GM12878 (cell line): ENCODE results near the gene RAB44. TPM values are rescaled to one million over a fixed set of nuclear protein-coding genes. Genes with fewer than 3 reads are reported as not detected.

ENCODE experiments used
- ATAC-seq: fragments of 200-7000 bp; cut with Tn5 transposase; 3 replicates; pipeline ENCODE4 v1.9.1; 2020; ENCODE audit warnings: mild to moderate bottlenecking, moderate library complexity
- BruUV-seq: library from RNA; stranded (reverse); fragments of 400-500 nt; replicated peaks from 2 replicates; lab custom pipeline; 2021; lab: Mats Ljungman, UMichigan
- CTCF ChIA-PET: fragments of 300-600 bp; sonication (Branson Sonifier 250); formaldehyde crosslinking; extraction: SDS; loops from one replicate; lab custom pipeline; 2021; ENCODE audit warnings: inconsistent platforms; lab: Yijun Ruan, JAX
- POLR2A ChIA-PET: fragments of 350-600 bp; formaldehyde crosslinking; extraction: SDS; loops from one replicate; lab custom pipeline; 2021; ENCODE audit warnings: inconsistent platforms; lab: Charles Lee
- RAD21 ChIA-PET: fragments of 300-600 bp; sonication (Branson Sonifier 250); formaldehyde crosslinking; loops from one replicate; lab custom pipeline; 2023; ENCODE audit warnings: antibody characterized with exemption; ENCODE audit not compliant: unreplicated experiment; lab: Charles Lee
- SMC1A ChIA-PET: fragments of 300-600 bp; sonication (Branson Sonifier 250); formaldehyde crosslinking; loops from one replicate; lab custom pipeline; 2023; ENCODE audit not compliant: unreplicated experiment, uncharacterized antibody; lab: Charles Lee
- DNase-seq: peaks from one replicate; pipeline ENCODE4 v3.0.0-alpha.2; 2011; ENCODE audit warnings: low read depth, low spot score
- FAIRE-seq: peaks from 3 replicates; lab custom pipeline; 2011; peaks lifted over from hg19 to GRCh38; lab: Jason Lieb, UNC
- H2AFZ ChIP-seq: 2 replicates; pipeline ENCODE4 v1.6.0; 2011; ENCODE audit warnings: low read depth, low read length, control low read depth; ENCODE audit not compliant: control insufficient read depth
- H3K27ac ChIP-seq: 2 replicates; pipeline ENCODE4 v1.5.1; 2011; ENCODE audit warnings: control low read depth; ENCODE audit not compliant: control insufficient read depth, insufficient read depth
- H3K27me3 ChIP-seq, 2 experiments: replicated peaks in 1 of 2; 2 replicates each; pipeline versions ENCODE4 v1.6.0 to v1.6.1; 2011; ENCODE audit warnings: low read length in 1 of 2; ENCODE audit not compliant: control insufficient read depth in 2 of 2, insufficient read depth in 2 of 2
- H3K36me3 ChIP-seq, 2 experiments: 2 replicates each; pipeline ENCODE4 v1.5.1; 2011; ENCODE audit warnings: low read length in 1 of 2; ENCODE audit not compliant: control insufficient read depth in 2 of 2, insufficient read depth in 2 of 2
- H3K4me1 ChIP-seq: 2 replicates; pipeline ENCODE4 v1.6.1; 2011; ENCODE audit warnings: mild to moderate bottlenecking, low read length, moderate library complexity, mixed read lengths; ENCODE audit not compliant: control insufficient read depth, insufficient read depth
- H3K4me2 ChIP-seq: 2 replicates; pipeline ENCODE4 v1.6.0; 2011; ENCODE audit warnings: control low read depth; ENCODE audit not compliant: control insufficient read depth, insufficient read depth
- H3K4me3 ChIP-seq: fragments of 200-600 bp; sonication (generic); 2 replicates; pipeline ENCODE4 v1.5.1; 2016
- H3K79me2 ChIP-seq: 2 replicates; pipeline ENCODE4 v1.6.0; 2011; ENCODE audit warnings: low read length; ENCODE audit not compliant: control insufficient read depth, insufficient read depth
- H3K9ac ChIP-seq: 2 replicates; pipeline ENCODE4 v1.8.0; 2011; ENCODE audit warnings: low read length, control low read depth, mixed read lengths; ENCODE audit not compliant: control insufficient read depth, insufficient read depth
- H3K9me3 ChIP-seq: replicated peaks from 3 replicates; pipeline ENCODE4 v1.5.1; 2011; ENCODE audit warnings: mild to moderate bottlenecking, low read length; ENCODE audit not compliant: control insufficient read depth, insufficient read depth
- H4K20me1 ChIP-seq: 2 replicates; pipeline ENCODE4 v1.6.0; 2011; ENCODE audit not compliant: control insufficient read depth, insufficient read depth
- BCL3 ChIP-seq: IDR thresholded peaks from 2 replicates; pipeline ENCODE4 v1.6.1; 2011; ENCODE audit warnings: borderline replicate concordance, low read depth, mild to moderate bottlenecking, moderate library complexity, low read length; ENCODE audit not compliant: insufficient read depth, poor library complexity, severe bottlenecking
- CHD4 ChIP-seq: fragments of 200-600 bp; sonication (generic); IDR thresholded peaks from 2 replicates; pipeline ENCODE4 v1.6.1; 2016; ENCODE audit warnings: mild to moderate bottlenecking
- GABPA ChIP-seq: IDR thresholded peaks from 2 replicates; pipeline ENCODE4 v1.6.1; 2014; ENCODE audit warnings: antibody characterized with exemption, low read depth, mild to moderate bottlenecking, inconsistent platforms
- IKZF1 ChIP-seq: fragments of 450-650 bp; conservative IDR thresholded peaks from 2 replicates; pipeline ENCODE4 v1.6.1; 2017; ENCODE audit warnings: antibody characterized with exemption, mild to moderate bottlenecking
- IRF3 ChIP-seq: fragments of 450-650 bp; IDR thresholded peaks from 2 replicates; pipeline ENCODE4 v1.6.1; 2014; ENCODE audit warnings: mild to moderate bottlenecking
- MEF2A ChIP-seq: IDR thresholded peaks from 2 replicates; pipeline ENCODE4 v1.6.1; 2011; ENCODE audit warnings: low read depth, mild to moderate bottlenecking, low read length, moderate library complexity; ENCODE audit not compliant: insufficient read depth
- MEF2B ChIP-seq: fragments of 450-650 bp; IDR thresholded peaks from 2 replicates; pipeline ENCODE4 v1.6.1; 2018; ENCODE audit warnings: mild to moderate bottlenecking, moderate library complexity; ENCODE audit not compliant: partially characterized antibody, poor library complexity, severe bottlenecking
- PAX8 ChIP-seq: fragments of 450-650 bp; IDR thresholded peaks from 2 replicates; pipeline ENCODE4 v1.6.1; 2017; ENCODE audit warnings: mild to moderate bottlenecking, moderate library complexity
- PKNOX1 ChIP-seq: fragments of 450-650 bp; IDR thresholded peaks from 2 replicates; pipeline ENCODE4 v1.6.1; 2016; ENCODE audit warnings: mild to moderate bottlenecking
- RUNX3 ChIP-seq: IDR thresholded peaks from 2 replicates; pipeline ENCODE4 v1.6.1; 2012; ENCODE audit warnings: low read length, inconsistent platforms
- SREBF1 ChIP-seq: IDR thresholded peaks from 2 replicates; pipeline ENCODE4 v1.6.1; 2012; ENCODE audit warnings: mild to moderate bottlenecking, low read length
- SRF ChIP-seq, 2 experiments: IDR thresholded peaks; 2 replicates each; pipeline ENCODE4 v1.6.1; 2011; ENCODE audit warnings: low read depth in 2 of 2, low read length in 2 of 2, mild to moderate bottlenecking in 1 of 2, moderate library complexity in 1 of 2
- TCF7 ChIP-seq: IDR thresholded peaks from 2 replicates; pipeline ENCODE4 v1.6.1; 2014; ENCODE audit warnings: antibody characterized with exemption, borderline replicate concordance
- WGBS: methylation state at CpG from one replicate; pipeline ENCODE4 v1.1.6; 2016; ENCODE audit warnings: low lambda C conversion rate; ENCODE audit not compliant: insufficient replicate concordance, insufficient coverage; ENCODE audit errors: missing lambda C conversion rate; 5-methylcytosine and 5-hydroxymethylcytosine counted together
- in situ Hi-C: fragments of 300-500 bp; cut with MboI; formaldehyde crosslinking; loops from 9 replicates; pipeline ENCODE4 v1.14.3; 2018; ENCODE audit warnings: mixed read lengths
- intact Hi-C: fragments of 100-400 bp; cut with micrococcal nuclease; formaldehyde crosslinking; loops from one replicate; pipeline ENCODE4 v1.14.2; 2022; ENCODE audit not compliant: unreplicated experiment
- polyA plus RNA-seq, 11 experiments: library from polyadenylated mRNA; depleted of rRNA in 4 of 11; unstranded in 6 of 11; stranded (reverse) in 5 of 11; fragments of >200 nt; fragmentation: Nextera tagmentation in 4 of 11; fragmentation: Illumina TruSeq in 1 of 11; extraction: Ambion mirVana in 4 of 11; extraction: Trizol in 1 of 11; gene quantifications; 1 replicate in 1 of 11; 2 replicates in 10 of 11; pipeline versions ENCODE4 v1.2.1 to v1.2.3, GENCODE V29; 2011 to 2016; ENCODE audit warnings: inconsistent platforms in 2 of 11, missing spikeins in 2 of 11, low read depth in 1 of 11
- total RNA-seq, 4 experiments: library from RNA; depleted of rRNA in 3 of 4; stranded (reverse); fragments of >200 nt in 3 of 4; fragmentation: Illumina TruSeq in 1 of 4; extraction: Trizol in 1 of 4; gene quantifications; 2 replicates each; pipeline versions ENCODE4 v1.2.1 to v1.2.3, GENCODE V29; 2013 to 2021

RAB44 gene
- total and polyA plus RNA-seq, 10 of the 15 experiments (the other 5 are each of a cell fraction or from before 2014, with no cell fraction given) = 0.01 to 0.08 (median 0.05) TPM; not detected in 2

GRCh38 chr6:36662827-36663256, 34.8 kb upstream of the RAB44 start:
- 42% methylated on average over 6 of the region's 6 CpGs for WGBS
- FAIRE-seq = no peak
- in situ Hi-C loops (no loop called here), intact Hi-C loops (loop anchor here (2.0 kb wide), 1 partner anchor 16 kb away; the partner anchor contains the start of gene CDKN1A)
- peak overlapping the region; percentile 74 for H3K4me2 ChIP-seq
- no peaks in the 10 kb centered on the region for H3K9me3 ChIP-seq
- CTCF ChIA-PET = interaction anchor here (0.8 to 8.6 kb wide), 12 partner anchors 9 to 231 kb away, joined by 3 to 146 read pairs (median 8); partner anchors contain the start of gene CDKN1A
- peak; percentile 8 for ATAC-seq
- RAD21 ChIA-PET = interaction anchor here (0.9 to 8.0 kb wide), 12 partner anchors 11 to 92 kb away, joined by 3 to 195 read pairs (median 8); partner anchors contain the start of gene CDKN1A
- H3K27me3 ChIP-seq = no peaks in the 10 kb centered on the region
- H3K27ac ChIP-seq = peak overlapping the region; percentile 77
- H2AFZ ChIP-seq = no peak overlapping the region; the same call in 1 of the 2 replicates
- H3K4me3 ChIP-seq = no peak overlapping the region; the same call in 1 of the 2 replicates
- peaks cover 87% of the 10 kb centered on the region for H3K4me1 ChIP-seq
- H3K9ac ChIP-seq = no peak overlapping the region
- SMC1A ChIA-PET = interaction anchor here (0.6 to 17.5 kb wide), 10 partner anchors 11 to 1296 kb away, joined by 3 to 240 read pairs (median 12); partner anchors contain the start of gene CDKN1A
- no peaks in the 10 kb centered on the region for H4K20me1 ChIP-seq
- BruUV-seq = no TSS peak
- TF ChIP-seq IRF3 = 0 out of 2 replicates have a peak, but pooled peaks have one; percentile 0
- 0 out of 4 replicates have a peak, but pooled peaks of 1 of the 2 experiments have one; percentile 25 for TF ChIP-seq SRF (IDR thresholded peaks at IDR 0.05; ENCODE audit: low read depth in 2 of 2, low read length in 2 of 2)
- TF ChIP-seq IKZF1 = peak; percentile 38; the same call in 1 of the 2 replicates
- TF ChIP-seq PKNOX1 = no peak
- TF ChIP-seq BCL3 = peak; percentile 2
- peak; percentile 1; the same call in 1 of the 2 replicates for TF ChIP-seq RUNX3
- no peak for TF ChIP-seq CHD4
- TF ChIP-seq GABPA = no peak
- peak; percentile 37; the same call in 1 of the 2 replicates for TF ChIP-seq TCF7
- TF ChIP-seq SREBF1 = no peak
- peak; percentile 26 for TF ChIP-seq MEF2B
- peak; percentile 68; the same call in 1 of the 2 replicates for TF ChIP-seq MEF2A
- no peak for TF ChIP-seq PAX8
- no peaks in the 10 kb centered on the region for H3K36me3 ChIP-seq
- DNase-seq = no peak
- POLR2A ChIA-PET = interaction anchor here (0.9 to 10.4 kb wide), 11 partner anchors 9 to 98 kb away, joined by 3 to 243 read pairs (median 5); partner anchors contain the start of gene CDKN1A
- peaks cover 1% of the 10 kb centered on the region; the same call in 1 of the 2 replicates for H3K79me2 ChIP-seq
